ENCODE data around the gene TSPAN7. TPM values are rescaled to one million over a fixed set of nuclear protein-coding genes. Genes with fewer than 3 reads are reported as not detected.

The TSPAN7 gene, protein sequence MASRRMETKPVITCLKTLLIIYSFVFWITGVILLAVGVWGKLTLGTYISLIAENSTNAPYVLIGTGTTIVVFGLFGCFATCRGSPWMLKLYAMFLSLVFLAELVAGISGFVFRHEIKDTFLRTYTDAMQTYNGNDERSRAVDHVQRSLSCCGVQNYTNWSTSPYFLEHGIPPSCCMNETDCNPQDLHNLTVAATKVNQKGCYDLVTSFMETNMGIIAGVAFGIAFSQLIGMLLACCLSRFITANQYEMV
- total RNA-seq (44.9 TPM), polyA plus RNA-seq (ENCODE audit: insufficient read depth, low read depth, low replicate concordance) (98.3 TPM)
- long read RNA-seq, donor 1, transcript TSPAN7-202 (8 exons, 1,909 nt) = major isoform, 5 of 12 reads
- long read RNA-seq, donor 1, partial matches to known transcripts = 6 of 12 reads
- long read RNA-seq, donor 1, other reads (novel, unspliced or antisense) = 0 of 12 reads
- long read RNA-seq, donor 2, transcript TSPAN7-202 (8 exons, 1,909 nt) = major isoform, 19 of 28 reads
- long read RNA-seq, donor 2, partial matches to known transcripts = 6 of 28 reads
- long read RNA-seq, donor 2, other reads (novel, unspliced or antisense) = 0 of 28 reads
- long read RNA-seq, donor 3, transcript TSPAN7-202 (8 exons, 1,909 nt) = major isoform, 24 of 25 reads
- long read RNA-seq, donor 3, partial matches to known transcripts = 0 of 25 reads
- long read RNA-seq, donor 3, other reads (novel, unspliced or antisense) = 0 of 25 reads
- long read RNA-seq, donor 4, transcript TSPAN7-202 (8 exons, 1,909 nt) = major isoform, 7 of 9 reads
- long read RNA-seq, donor 4, partial matches to known transcripts = 0 of 9 reads
- long read RNA-seq, donor 4, other reads (novel, unspliced or antisense) = 0 of 9 reads
- long read RNA-seq, donor 5, partial matches to known transcripts = 0 of 2 reads
- long read RNA-seq, donor 5, other reads (novel, unspliced or antisense) = 0 of 2 reads
- long read RNA-seq, donor 6, transcript TSPAN7-202 (8 exons, 1,909 nt) = major isoform, 18 of 22 reads
- long read RNA-seq, donor 6, partial matches to known transcripts = 0 of 22 reads
- long read RNA-seq, donor 6, other reads (novel, unspliced or antisense) = 0 of 22 reads
- long read RNA-seq, donor 7, transcript TSPAN7-202 (8 exons, 1,909 nt) = major isoform, 18 of 22 reads
- long read RNA-seq, donor 7, partial matches to known transcripts = 2 of 22 reads
- long read RNA-seq, donor 7, other reads (novel, unspliced or antisense) = 2 of 22 reads
- long read RNA-seq, donor 8, transcript TSPAN7-202 (8 exons, 1,909 nt) = major isoform, 12 of 35 reads
- long read RNA-seq, donor 8, partial matches to known transcripts = 19 of 35 reads
- long read RNA-seq, donor 8, other reads (novel, unspliced or antisense) = 0 of 35 reads
- long read RNA-seq, donor 9, transcript TSPAN7-202 (8 exons, 1,909 nt) = major isoform, 12 of 19 reads
- long read RNA-seq, donor 9, partial matches to known transcripts = 5 of 19 reads
- long read RNA-seq, donor 9, other reads (novel, unspliced or antisense) = 0 of 19 reads
- long read RNA-seq, donor 10, transcript TSPAN7-202 (8 exons, 1,909 nt) = major isoform, 8 of 21 reads
- long read RNA-seq, donor 10, partial matches to known transcripts = 12 of 21 reads
- long read RNA-seq, donor 10, other reads (novel, unspliced or antisense) = 0 of 21 reads

- H3K9me3 ChIP-seq (ENCODE audit: control insufficient read depth in 2 of 3, insufficient read depth in 1 of 3, low read length in 3 of 3) = no peaks in the 10 kb centered on the region
- H3K4me1 ChIP-seq (ENCODE audit: control insufficient read depth in 2 of 3, insufficient read depth in 2 of 3, low read depth in 1 of 3, low read length in 3 of 3) = no peaks in the 10 kb centered on the region
- H3K4me3 ChIP-seq (ENCODE audit: low read length in 3 of 3) = peak within 1 kb of the TSS; percentile 58 to 77 (median 71)
- no peaks in the 10 kb centered on the region for H3K27me3 ChIP-seq (ENCODE audit: control insufficient read depth, insufficient read depth, low read length)
- H3K36me3 ChIP-seq (ENCODE audit: control insufficient read depth in 2 of 3, insufficient read depth in 3 of 3, low read length in 3 of 3) = no peaks in the 10 kb centered on the region
- FAIRE-seq (no peak), DNase-seq (peak; percentile 76 to 90 (median 87))
- peak within 1 kb of the TSS in 1 of 2 donors; percentile 51 for H3K27ac ChIP-seq (ENCODE audit: low read depth in 2 of 2, low read length in 2 of 2)
- TF ChIP-seq CTCF (IDR thresholded peaks at IDR 0.05; ENCODE audit: borderline replicate concordance, extremely low read depth, insufficient read depth) = no peak
- intact Hi-C loops (cut with DNase I) = no loop called here
- H3K9ac ChIP-seq (ENCODE audit: low read length in 3 of 3) = peak within 1 kb of the TSS; percentile 41 to 61 (median 51)
Observed at GRCh38 chrX:38561126-38561868, at the start of gene TSPAN7. TSS of gene TSPAN7 (plus strand) at chrX:38561542. CDS start at chrX:38561547, 5 bp downstream.

DNA sequence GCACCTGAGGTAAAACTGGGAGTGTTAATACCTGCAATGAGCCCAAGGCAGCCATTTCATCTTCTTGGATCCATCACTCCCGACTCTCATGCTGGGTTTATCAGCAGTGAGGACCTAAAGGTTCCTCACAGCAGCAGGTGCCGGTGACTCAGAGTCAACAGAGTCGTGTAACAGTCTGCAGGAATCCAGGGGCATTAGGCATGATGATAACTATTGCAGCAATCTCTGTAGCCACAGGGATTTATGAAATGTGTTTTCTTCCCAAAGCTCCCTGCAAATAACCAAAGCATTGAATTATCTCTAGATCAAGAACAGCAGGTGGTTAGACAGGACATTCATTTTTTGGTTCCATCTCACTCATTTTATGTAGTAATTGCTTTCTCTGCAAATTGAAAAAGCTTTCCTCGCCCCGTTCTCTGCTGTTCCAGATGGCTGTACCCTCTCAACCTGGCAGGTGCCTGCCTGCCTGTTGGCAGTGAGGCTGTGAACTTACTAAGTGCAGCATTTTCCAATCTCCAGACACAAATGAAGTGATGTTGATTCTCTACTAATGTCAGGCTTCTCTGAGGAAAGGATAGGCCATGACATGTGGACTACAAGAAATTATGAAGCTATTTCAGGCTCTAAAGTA is 48.1 kb upstream of the TSPAN7 start:
- no peak for TF ChIP-seq CTCF (IDR thresholded peaks at IDR 0.05; ENCODE audit: borderline replicate concordance, extremely low read depth, insufficient read depth)
- intact Hi-C loops (cut with DNase I) = no loop called here
- FAIRE-seq = no peak

More for the DNA sequence above, 48.1 kb upstream of the TSPAN7 start:
- Histone ChIP-seq H3K9me3 (ENCODE audit: control insufficient read depth in 2 of 3, insufficient read depth in 1 of 3, low read length in 3 of 3) (no peaks in the 10 kb centered on the region), H3K4me1 (ENCODE audit: control insufficient read depth in 2 of 3, insufficient read depth in 2 of 3, low read depth in 1 of 3, low read length in 3 of 3) (no peaks in the 10 kb centered on the region), H3K27me3 (ENCODE audit: control insufficient read depth, insufficient read depth, low read length) (no peaks in the 10 kb centered on the region), H3K9ac (ENCODE audit: low read length in 3 of 3) (no peak overlapping the region), H3K27ac (ENCODE audit: low read depth in 2 of 2, low read length in 2 of 2) (no peak overlapping the region), H3K36me3 (ENCODE audit: control insufficient read depth in 2 of 3, insufficient read depth in 3 of 3, low read length in 3 of 3) (no peaks in the 10 kb centered on the region), H3K4me3 (ENCODE audit: low read length in 3 of 3) (no peak overlapping the region)
- no peak for DNase-seq

All from kidney (tissue), 22 donors.